ENCODE data around the gene SLC2A13. TPM values are rescaled to one million over a fixed set of nuclear protein-coding genes. Genes with fewer than 3 reads are reported as not detected.

The SLC2A13 gene
- total RNA-seq, 1 experiment from 2014 or later = 12.1 TPM

DNA sequence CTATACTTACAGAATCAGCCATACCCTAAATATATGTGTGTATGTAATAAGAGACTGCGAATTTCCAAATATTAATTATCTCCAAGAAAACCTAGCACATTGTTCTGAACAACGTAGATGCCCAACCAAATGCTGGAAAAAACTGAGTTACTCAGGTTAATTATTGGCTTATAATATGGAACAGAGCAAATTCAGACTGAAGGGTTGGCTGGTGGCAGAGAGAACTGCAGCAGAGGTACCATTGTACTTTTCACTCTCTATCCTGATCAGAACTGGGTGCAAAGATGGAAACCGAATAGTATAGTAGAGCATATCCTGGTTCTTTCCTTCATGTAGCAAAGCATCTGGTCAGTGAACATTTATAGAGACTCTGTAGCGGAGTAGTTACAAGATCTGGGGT is 185.7 kb downstream of the SLC2A13 start:
- Histone ChIP-seq H3K27ac (ENCODE audit: low read length) (no peak overlapping the region), H3K4me1 (ENCODE audit: control insufficient read depth, insufficient read depth, low read length) (no peaks in the 10 kb centered on the region), H3K36me3 (ENCODE audit: control insufficient read depth, insufficient read depth, low read length) (no peaks in the 10 kb centered on the region), H3K27me3 (ENCODE audit: control insufficient read depth, insufficient read depth, low read length) (no peaks in the 10 kb centered on the region), H3K9me3 (ENCODE audit: control insufficient read depth, insufficient read depth, low read depth, low read length) (no peaks in the 10 kb centered on the region), H3K4me3 (ENCODE audit: low read depth in 2 of 2, low read length in 2 of 2) (no peak overlapping the region)
- ChIA-PET POLR2A (no interaction called here), CTCF (interaction anchor here (0.6 kb wide), 1 partner anchor 25 kb away, joined by 7 read pairs; no protein-coding TSS in a partner anchor)
- DNase-seq (ENCODE audit: low read depth, low spot score) (no peak), ATAC-seq (no peak)
- no peak for TF ChIP-seq TCF7L2 (IDR thresholded peaks at IDR 0.05; ENCODE audit: low read depth, low read length)
- TF ChIP-seq, protein P1, sequence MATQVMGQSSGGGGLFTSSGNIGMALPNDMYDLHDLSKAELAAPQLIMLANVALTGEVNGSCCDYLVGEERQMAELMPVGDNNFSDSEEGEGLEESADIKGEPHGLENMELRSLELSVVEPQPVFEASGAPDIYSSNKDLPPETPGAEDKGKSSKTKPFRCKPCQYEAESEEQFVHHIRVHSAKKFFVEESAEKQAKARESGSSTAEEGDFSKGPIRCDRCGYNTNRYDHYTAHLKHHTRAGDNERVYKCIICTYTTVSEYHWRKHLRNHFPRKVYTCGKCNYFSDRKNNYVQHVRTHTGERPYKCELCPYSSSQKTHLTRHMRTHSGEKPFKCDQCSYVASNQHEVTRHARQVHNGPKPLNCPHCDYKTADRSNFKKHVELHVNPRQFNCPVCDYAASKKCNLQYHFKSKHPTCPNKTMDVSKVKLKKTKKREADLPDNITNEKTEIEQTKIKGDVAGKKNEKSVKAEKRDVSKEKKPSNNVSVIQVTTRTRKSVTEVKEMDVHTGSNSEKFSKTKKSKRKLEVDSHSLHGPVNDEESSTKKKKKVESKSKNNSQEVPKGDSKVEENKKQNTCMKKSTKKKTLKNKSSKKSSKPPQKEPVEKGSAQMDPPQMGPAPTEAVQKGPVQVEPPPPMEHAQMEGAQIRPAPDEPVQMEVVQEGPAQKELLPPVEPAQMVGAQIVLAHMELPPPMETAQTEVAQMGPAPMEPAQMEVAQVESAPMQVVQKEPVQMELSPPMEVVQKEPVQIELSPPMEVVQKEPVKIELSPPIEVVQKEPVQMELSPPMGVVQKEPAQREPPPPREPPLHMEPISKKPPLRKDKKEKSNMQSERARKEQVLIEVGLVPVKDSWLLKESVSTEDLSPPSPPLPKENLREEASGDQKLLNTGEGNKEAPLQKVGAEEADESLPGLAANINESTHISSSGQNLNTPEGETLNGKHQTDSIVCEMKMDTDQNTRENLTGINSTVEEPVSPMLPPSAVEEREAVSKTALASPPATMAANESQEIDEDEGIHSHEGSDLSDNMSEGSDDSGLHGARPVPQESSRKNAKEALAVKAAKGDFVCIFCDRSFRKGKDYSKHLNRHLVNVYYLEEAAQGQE (IDR thresholded peaks at IDR 0.05; ENCODE audit: insufficient read depth in 1 of 2, low read depth in 2 of 2, low read length in 1 of 2) = no peak
- TF ChIP-seq POLR2AphosphoS5 (IDR thresholded peaks at IDR 0.05; ENCODE audit: low read depth, low read length) = no peak
- TF ChIP-seq SIN3A (IDR thresholded peaks at IDR 0.05; ENCODE audit: borderline replicate concordance, insufficient read depth, low read depth, low read length) = no peak
- TF ChIP-seq, protein P2, sequence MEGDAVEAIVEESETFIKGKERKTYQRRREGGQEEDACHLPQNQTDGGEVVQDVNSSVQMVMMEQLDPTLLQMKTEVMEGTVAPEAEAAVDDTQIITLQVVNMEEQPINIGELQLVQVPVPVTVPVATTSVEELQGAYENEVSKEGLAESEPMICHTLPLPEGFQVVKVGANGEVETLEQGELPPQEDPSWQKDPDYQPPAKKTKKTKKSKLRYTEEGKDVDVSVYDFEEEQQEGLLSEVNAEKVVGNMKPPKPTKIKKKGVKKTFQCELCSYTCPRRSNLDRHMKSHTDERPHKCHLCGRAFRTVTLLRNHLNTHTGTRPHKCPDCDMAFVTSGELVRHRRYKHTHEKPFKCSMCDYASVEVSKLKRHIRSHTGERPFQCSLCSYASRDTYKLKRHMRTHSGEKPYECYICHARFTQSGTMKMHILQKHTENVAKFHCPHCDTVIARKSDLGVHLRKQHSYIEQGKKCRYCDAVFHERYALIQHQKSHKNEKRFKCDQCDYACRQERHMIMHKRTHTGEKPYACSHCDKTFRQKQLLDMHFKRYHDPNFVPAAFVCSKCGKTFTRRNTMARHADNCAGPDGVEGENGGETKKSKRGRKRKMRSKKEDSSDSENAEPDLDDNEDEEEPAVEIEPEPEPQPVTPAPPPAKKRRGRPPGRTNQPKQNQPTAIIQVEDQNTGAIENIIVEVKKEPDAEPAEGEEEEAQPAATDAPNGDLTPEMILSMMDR (IDR thresholded peaks at IDR 0.05) = no peak
- intact Hi-C loops (cut with micrococcal nuclease; ENCODE audit: unreplicated experiment) = no loop called here
- BruUV-seq (replicated peaks) = no TSS peak
- in situ Hi-C loops (cut with HindIII; ENCODE audit: low pct_unique_long_range_greater_than_20kb, low sequenced_read_pairs) = no loop called here

DNA sequence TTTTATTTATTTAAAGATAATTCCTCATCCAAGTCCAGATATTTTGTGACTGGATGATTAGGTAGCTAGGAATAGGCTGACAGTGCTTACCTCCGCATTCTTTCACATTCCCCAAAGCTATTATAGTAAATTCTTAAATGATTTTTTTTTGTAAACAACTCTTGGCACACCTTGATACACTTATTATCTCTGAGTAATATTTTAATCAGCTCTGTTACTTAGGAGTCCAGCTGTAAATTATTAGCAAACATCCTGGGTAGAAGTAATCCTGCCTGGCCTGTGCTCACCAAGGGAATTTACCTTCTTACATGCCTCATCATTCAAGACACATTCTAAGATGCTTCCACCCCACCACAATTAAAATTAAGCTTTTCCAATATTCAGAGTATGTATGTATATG is 186.1 kb downstream of the SLC2A13 start:
- intact Hi-C loops (cut with micrococcal nuclease; ENCODE audit: unreplicated experiment) = loop anchor here (10.0 kb wide), 1 partner anchor 75 kb away; no protein-coding TSS in a partner anchor
- CTCF ChIA-PET = no interaction called here
- no TSS peak for BruUV-seq (replicated peaks)
- in situ Hi-C loops (cut with HindIII; ENCODE audit: low pct_unique_long_range_greater_than_20kb, low sequenced_read_pairs) = no loop called here
- H3K27me3 ChIP-seq (ENCODE audit: control insufficient read depth, insufficient read depth, low read length) = no peaks in the 10 kb centered on the region
- H3K36me3 ChIP-seq (ENCODE audit: control insufficient read depth, insufficient read depth, low read length) = no peaks in the 10 kb centered on the region
- H3K4me1 ChIP-seq (ENCODE audit: control insufficient read depth, insufficient read depth, low read length) = no peaks in the 10 kb centered on the region
- POLR2A ChIA-PET = no interaction called here
- H3K27ac ChIP-seq (ENCODE audit: low read length) = no peak overlapping the region
- ATAC-seq (no peak), DNase-seq (ENCODE audit: low read depth, low spot score) (no peak)
- no peak for TF ChIP-seq SIN3A (IDR thresholded peaks at IDR 0.05; ENCODE audit: borderline replicate concordance, insufficient read depth, low read depth, low read length)
- no peak for TF ChIP-seq POLR2AphosphoS5 (IDR thresholded peaks at IDR 0.05; ENCODE audit: low read depth, low read length)
- TF ChIP-seq, protein P2 (IDR thresholded peaks at IDR 0.05) = no peak
- TF ChIP-seq TCF7L2 (IDR thresholded peaks at IDR 0.05; ENCODE audit: low read depth, low read length) = no peak
- TF ChIP-seq, protein P1 (IDR thresholded peaks at IDR 0.05; ENCODE audit: insufficient read depth in 1 of 2, low read depth in 2 of 2, low read length in 1 of 2) = no peak
- H3K9me3 ChIP-seq (ENCODE audit: control insufficient read depth, insufficient read depth, low read depth, low read length) = no peaks in the 10 kb centered on the region
- no peak overlapping the region for H3K4me3 ChIP-seq (ENCODE audit: low read depth in 2 of 2, low read length in 2 of 2)
